Measurements from ENCODE around the gene SOS2.

DNA sequence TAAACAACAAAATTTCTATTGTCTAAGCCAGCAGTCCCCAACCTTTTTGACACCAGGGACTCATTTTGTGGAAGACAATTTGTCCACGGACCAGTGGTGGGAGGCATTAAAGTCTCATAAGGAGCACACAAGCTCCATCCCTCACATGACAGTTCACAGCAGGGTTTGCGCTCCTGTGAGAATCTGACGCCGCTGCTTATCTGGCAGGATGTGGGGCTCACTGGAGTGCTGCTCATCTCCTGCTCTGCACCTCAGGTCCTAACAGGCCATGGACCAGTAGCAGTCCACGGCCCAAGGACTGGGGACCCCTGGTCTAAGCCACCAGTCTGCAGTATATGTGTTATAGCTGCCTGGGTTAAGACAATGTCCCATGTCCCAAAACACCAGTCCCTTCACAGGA, 142.2 kb downstream of the SOS2 start:
- TF ChIP-seq TCF12 (IDR thresholded peaks at IDR 0.05; ENCODE audit: low read depth, low read length) (no peak), ZNF274 (IDR thresholded peaks at IDR 0.05; ENCODE audit: insufficient read depth, insufficient read length) (no peak)
- TF ChIP-seq, protein P1, sequence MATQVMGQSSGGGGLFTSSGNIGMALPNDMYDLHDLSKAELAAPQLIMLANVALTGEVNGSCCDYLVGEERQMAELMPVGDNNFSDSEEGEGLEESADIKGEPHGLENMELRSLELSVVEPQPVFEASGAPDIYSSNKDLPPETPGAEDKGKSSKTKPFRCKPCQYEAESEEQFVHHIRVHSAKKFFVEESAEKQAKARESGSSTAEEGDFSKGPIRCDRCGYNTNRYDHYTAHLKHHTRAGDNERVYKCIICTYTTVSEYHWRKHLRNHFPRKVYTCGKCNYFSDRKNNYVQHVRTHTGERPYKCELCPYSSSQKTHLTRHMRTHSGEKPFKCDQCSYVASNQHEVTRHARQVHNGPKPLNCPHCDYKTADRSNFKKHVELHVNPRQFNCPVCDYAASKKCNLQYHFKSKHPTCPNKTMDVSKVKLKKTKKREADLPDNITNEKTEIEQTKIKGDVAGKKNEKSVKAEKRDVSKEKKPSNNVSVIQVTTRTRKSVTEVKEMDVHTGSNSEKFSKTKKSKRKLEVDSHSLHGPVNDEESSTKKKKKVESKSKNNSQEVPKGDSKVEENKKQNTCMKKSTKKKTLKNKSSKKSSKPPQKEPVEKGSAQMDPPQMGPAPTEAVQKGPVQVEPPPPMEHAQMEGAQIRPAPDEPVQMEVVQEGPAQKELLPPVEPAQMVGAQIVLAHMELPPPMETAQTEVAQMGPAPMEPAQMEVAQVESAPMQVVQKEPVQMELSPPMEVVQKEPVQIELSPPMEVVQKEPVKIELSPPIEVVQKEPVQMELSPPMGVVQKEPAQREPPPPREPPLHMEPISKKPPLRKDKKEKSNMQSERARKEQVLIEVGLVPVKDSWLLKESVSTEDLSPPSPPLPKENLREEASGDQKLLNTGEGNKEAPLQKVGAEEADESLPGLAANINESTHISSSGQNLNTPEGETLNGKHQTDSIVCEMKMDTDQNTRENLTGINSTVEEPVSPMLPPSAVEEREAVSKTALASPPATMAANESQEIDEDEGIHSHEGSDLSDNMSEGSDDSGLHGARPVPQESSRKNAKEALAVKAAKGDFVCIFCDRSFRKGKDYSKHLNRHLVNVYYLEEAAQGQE (IDR thresholded peaks at IDR 0.05; ENCODE audit: low read depth, low read length), result no peak
- TF ChIP-seq, protein P2, sequence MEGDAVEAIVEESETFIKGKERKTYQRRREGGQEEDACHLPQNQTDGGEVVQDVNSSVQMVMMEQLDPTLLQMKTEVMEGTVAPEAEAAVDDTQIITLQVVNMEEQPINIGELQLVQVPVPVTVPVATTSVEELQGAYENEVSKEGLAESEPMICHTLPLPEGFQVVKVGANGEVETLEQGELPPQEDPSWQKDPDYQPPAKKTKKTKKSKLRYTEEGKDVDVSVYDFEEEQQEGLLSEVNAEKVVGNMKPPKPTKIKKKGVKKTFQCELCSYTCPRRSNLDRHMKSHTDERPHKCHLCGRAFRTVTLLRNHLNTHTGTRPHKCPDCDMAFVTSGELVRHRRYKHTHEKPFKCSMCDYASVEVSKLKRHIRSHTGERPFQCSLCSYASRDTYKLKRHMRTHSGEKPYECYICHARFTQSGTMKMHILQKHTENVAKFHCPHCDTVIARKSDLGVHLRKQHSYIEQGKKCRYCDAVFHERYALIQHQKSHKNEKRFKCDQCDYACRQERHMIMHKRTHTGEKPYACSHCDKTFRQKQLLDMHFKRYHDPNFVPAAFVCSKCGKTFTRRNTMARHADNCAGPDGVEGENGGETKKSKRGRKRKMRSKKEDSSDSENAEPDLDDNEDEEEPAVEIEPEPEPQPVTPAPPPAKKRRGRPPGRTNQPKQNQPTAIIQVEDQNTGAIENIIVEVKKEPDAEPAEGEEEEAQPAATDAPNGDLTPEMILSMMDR (IDR thresholded peaks at IDR 0.05 in 2 of 3, conservative IDR thresholded peaks at IDR 0.05 in 1 of 3; ENCODE audit: control insufficient read depth in 2 of 3, extremely low read depth in 1 of 3, insufficient read depth in 1 of 3, low read depth in 3 of 3, low read length in 3 of 3), result no peak
